Retinal pigment epithelial cell (primary cell): Measurements from ENCODE around the gene AP4E1.
"Not testable (repeated sequence)": the region's sequence is repeated elsewhere in the genome, so short reads cannot be mapped to it uniquely, and the experiment has no call there.

Source experiments
- DNase-seq: peaks from one replicate; pipeline ENCODE4 v3.0.0-alpha.2; 2010; ENCODE audit warnings: low read depth
- H3K4me3 ChIP-seq: 2 replicates; pipeline ENCODE4 v1.5.1; 2011; ENCODE audit warnings: mild to moderate bottlenecking, low read length, control low read depth, moderate library complexity
- CTCF ChIP-seq: conservative IDR thresholded peaks from 2 replicates; pipeline ENCODE4 v1.5.1; 2011; ENCODE audit warnings: low read depth, low read length, control low read depth, inconsistent platforms

The AP4E1 gene

GRCh38 chr15:50888054-50888453 lies 20.4 kb upstream of the AP4E1 start:
- DNase-seq: no peak
- no peak for TF ChIP-seq CTCF

GRCh38 chr15:50889589-50889988 lies 18.9 kb upstream of the AP4E1 start:
- H3K4me3 ChIP-seq: no peak overlapping the region
- no peak for DNase-seq
- no peak for TF ChIP-seq CTCF

More at GRCh38 chr15:50888054-50888453, 20.4 kb upstream of the AP4E1 start:
- no peak overlapping the region for H3K4me3 ChIP-seq

GRCh38 chr15:50890751-50891150 lies 17.7 kb upstream of the AP4E1 start:
- H3K4me3 ChIP-seq: no peak overlapping the region
- DNase-seq: no peak
- no peak for TF ChIP-seq CTCF

GRCh38 chr15:50891159-50891558 lies 17.3 kb upstream of the AP4E1 start:
- no peak for TF ChIP-seq CTCF
- no peak overlapping the region for H3K4me3 ChIP-seq

GRCh38 chr15:50893976-50894375 lies 14.5 kb upstream of the AP4E1 start:
- H3K4me3 ChIP-seq: no peak overlapping the region
- no peak for TF ChIP-seq CTCF
- no peak for DNase-seq

More at GRCh38 chr15:50891159-50891558, 17.3 kb upstream of the AP4E1 start:
- DNase-seq: no peak

- H3K4me3 ChIP-seq, DNase-seq: not testable (repeated sequence)
Observed at GRCh38 chr15:50901390-50901789, 7.1 kb upstream of the AP4E1 start.

GRCh38 chr15:50904211-50904610 lies 4.3 kb upstream of the AP4E1 start:
- DNase-seq: no peak
- H3K4me3 ChIP-seq: no peak overlapping the region
- no peak for TF ChIP-seq CTCF

GRCh38 chr15:50905055-50905454 lies 3.4 kb upstream of the AP4E1 start:
- DNase-seq: no peak
- TF ChIP-seq CTCF: no peak
- no peak overlapping the region for H3K4me3 ChIP-seq
